HG03571 (cell line): ENCODE results near the gene ADAMTS8.
A peak's percentile ranks its signal among the peaks of the same experiment; 100 is the strongest.
"Not testable (repeated sequence)": the region's sequence is repeated elsewhere in the genome, so short reads cannot be mapped to it uniquely, and the experiment has no call there.

Source experiments
- ATAC-seq: cut with Tn5 transposase; IDR thresholded peaks from one replicate; pipeline ENCODE4 v1.9.1; 2021; ENCODE audit not compliant: unreplicated experiment

Gene ADAMTS8

DNA sequence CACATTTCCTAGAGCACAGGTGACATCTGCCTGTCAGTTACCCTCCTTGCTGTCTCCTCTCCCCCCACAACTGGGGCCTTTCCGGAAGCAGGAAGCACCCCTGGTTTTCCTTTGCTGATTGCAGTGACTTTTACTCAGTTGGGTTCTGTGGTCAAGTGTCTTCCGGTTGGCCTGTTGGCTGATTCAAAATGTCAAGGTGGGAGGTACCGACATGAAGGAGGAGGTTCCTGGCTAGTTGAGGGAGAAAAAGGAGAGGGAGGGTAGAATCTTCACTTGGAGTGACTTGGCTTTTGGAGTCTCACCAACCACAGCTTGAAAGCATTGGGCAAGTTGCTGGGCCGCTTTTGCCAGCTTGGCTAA, 10.7 kb upstream of the ADAMTS8 start:
- ATAC-seq, result no peak

DNA sequence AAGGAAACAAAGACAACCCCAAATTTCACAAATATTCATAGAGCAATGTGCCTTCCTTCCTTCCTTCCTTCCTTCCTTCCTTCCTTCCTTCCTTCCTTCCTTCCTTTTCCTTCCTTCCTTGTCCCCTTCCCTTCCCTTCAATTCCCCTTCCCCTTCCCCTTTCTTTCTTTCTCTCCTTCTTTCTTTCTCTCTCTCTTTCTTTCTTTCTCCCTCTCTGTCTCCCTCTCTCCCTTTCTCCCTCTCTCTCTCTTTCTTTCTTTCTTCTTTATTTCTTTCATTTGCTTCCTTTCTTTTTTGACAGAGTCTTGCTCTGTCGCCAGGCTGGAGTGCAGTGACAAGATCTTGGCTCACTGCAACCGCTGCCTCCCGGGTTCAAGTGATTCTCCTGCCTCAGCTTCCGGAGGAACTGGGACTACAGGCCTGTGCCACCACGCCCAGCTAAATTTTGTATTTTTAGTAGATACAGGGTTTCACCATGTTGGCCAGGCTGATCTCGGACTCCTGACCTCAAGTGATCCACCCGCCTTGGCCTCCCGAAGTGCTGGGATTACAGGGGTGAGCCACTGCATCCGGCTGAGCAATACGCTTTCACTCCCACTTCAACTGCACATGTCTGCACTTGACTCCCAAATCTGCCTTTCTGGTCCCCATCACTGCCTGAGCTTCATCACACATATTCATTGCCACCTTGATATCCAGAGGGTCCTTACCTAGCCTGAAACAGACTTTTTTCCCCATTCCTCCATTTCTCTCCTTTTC, 10.2 kb upstream of the ADAMTS8 start:
- ATAC-seq, result not testable (repeated sequence)

DNA sequence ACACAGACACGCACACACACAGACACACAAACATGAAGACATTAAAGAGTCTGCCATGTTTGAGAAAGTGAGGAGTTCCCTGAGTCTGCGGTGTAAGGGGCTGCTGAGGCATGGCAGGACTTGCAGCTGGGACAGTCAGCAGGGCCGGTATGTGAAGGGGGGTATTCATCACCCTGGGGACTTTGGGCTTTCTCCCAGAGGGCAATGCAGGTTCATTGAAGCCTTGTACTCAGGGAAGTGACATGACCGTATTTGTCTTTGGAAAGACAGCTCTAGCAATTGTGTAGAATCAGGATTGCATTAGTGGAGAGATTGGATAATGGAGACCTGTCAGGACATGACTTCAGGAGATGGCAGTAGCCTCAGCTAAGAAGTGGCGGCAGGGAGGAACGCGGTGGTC, 9.4 kb upstream of the ADAMTS8 start:
- no peak for ATAC-seq

DNA sequence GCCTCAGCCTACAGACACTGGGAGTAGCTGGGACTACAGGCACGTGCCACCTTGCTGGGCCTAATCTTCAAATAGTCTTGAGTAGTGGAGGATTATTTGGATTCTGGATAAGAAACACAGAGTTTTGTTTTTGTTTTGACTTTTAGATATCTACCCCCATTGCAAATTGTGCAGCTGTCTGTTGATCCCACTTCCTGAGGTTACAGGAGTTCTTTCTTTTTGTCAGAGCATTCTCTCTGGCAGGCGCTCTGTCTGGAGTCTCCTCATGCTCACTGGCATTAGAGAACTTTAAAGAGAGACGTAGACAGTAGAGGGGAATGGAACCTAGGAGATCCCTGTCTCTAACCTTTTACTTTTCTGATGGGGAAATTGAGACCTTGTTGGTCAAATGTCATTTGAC, 7.8 kb upstream of the ADAMTS8 start:
- ATAC-seq, result no peak

DNA sequence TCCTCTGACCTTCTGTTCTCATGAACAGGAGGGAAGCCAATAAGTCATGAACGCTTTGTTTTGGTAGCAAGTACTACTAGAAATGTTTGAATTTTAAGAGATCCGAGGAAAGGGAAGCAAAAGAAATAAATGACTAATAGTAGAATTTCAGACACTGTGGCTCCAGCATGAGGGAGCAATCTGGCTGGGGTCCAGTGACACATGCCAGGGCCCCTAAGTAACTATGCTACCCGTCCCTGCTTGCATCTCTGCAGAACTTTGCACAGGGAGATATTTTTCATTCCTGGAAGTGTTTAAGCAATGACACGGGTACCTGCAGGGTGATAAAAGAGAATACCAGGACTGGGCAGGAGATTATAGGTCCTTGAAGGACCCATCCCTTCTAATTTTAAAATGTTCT, 7.3 kb upstream of the ADAMTS8 start:
- no peak for ATAC-seq

DNA sequence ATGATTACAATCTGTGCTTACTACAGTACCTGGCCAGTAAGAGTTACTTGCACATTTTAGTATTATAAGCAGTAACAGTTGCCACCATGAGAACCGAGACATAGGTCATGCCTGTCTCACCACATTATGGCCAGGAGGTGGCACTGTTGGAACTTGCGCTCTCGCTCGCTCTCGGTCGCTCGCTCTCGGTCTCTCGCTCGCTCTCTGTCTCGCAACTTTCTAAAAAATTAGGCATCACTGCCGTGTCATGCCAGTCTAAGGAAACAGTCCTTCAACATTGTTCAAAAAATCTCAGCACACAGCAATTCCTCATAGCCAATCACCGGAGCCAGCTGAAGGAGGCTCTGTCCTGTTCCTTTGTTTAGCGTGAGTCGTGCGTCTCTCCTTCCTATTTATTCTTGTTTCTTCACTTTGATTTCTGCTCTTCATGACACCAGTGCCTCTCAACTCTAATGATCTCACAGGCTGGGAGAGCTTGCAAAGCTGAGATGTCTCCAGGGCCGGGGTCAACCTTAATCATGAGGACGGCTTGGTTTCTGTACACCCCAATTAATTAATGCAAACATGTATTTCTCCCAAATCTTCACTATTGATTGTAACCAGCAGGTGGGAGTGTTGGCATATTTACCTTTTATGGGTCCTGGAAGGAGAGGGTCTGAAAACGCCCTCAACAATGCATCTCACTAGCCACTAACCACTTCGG, 6.3 kb upstream of the ADAMTS8 start:
- ATAC-seq, result peak; percentile 83

DNA sequence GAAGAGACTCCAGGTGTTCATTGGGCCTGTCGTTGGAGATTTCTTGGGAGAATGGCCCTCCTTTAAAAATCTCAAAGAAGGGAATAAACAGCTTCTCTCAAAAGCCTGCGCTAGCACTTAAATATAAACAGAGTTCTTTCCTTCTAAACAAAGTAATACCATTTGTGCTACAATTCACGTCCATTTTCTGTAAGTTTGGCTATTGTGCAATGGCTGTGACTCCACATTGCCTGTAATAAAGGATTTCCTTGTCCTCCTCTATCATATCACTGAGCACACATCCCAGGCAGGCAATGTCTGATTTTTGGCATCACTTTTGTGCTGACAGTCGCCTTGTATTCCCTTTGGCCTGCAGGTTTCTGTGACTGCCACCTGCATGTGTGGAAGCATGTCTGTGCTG, 4.9 kb upstream of the ADAMTS8 start:
- ATAC-seq, result no peak

DNA sequence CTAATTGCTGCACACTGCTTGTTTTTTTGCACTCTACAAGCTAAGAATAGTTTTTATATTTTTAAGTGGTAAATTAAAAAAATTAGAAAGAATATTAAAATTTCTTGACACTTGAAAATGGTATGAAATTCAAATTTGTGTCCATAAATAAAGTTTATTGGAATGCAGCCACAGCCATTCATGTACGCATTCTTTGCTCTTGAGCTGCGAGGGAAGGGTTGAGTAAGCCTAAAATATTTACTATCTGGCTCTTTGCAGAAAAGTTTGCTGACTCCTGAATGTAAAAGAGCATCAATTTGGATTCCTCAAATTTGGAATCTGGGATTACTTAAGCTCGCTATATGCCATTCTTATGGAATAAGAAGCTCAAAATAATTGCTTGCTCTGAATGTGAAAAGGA, 3.4 kb upstream of the ADAMTS8 start:
- no peak for ATAC-seq

DNA sequence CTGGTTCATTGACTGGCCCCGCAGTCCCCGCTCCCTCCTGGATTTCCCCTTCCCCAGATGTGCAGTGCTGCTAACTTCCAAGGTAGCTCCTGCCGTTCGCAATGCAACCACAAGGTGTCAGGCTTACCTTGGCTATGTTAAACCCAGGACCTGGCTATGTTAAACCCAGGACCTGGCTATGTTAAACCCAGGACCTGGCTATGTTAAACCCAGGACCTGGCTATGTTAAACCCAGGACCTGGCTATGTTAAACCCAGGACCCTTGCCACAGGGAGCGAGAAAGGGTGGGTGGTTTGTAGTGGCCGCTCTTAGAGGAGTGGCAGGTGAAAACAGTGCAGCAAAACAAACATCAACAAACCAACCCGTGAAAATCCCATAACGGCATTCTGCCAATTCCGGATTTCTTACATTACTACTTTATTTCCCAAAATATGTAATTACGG, 2.9 kb upstream of the ADAMTS8 start:
- peak; percentile 58 for ATAC-seq

DNA sequence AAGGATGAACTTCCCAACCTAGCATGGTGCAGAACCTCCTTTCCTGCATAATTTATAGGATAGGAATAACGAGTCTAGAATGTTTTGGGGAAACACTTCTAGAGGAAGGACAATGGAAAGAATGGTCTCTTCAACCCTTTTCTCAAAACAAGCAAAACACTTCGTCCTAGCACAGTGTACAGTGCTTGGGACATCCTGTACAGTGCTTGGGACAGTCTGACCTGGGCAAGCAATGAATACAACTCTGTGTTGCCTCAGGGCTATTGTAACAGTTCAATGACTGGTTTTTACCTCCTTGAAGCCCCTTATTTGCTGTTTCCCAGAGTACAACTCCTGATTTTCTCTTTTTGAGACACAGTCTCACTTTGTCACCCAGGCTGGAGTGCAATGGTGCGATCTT, 1.6 kb upstream of the ADAMTS8 start:
- no peak for ATAC-seq

DNA sequence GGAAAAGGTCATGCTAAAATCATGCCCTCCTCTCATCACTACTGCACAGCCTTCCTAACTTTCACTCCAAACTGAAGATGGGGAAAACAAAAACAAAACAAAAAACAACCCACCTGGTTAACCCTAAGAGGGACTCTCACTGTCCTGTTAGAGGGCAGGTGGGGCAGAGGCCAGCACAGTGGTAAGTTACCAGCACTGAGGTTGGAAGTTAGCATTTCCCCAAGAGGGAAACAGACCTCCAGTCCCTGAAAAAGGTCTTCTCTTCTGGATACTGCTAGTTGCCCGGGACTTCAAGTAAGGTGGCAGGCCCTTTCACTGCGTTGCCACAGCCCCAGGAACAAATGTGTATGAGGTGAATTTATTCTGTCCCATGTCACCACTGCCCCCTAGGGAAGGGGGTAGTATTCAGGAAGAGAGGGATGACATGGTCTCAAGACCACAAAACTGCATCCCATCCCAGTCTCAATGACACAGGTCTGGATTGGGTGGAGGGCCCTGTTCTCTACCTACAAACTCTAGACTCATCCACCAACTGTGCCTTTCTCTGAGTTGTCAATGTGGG, 792 bp upstream of the ADAMTS8 start:
- no peak for ATAC-seq

DNA sequence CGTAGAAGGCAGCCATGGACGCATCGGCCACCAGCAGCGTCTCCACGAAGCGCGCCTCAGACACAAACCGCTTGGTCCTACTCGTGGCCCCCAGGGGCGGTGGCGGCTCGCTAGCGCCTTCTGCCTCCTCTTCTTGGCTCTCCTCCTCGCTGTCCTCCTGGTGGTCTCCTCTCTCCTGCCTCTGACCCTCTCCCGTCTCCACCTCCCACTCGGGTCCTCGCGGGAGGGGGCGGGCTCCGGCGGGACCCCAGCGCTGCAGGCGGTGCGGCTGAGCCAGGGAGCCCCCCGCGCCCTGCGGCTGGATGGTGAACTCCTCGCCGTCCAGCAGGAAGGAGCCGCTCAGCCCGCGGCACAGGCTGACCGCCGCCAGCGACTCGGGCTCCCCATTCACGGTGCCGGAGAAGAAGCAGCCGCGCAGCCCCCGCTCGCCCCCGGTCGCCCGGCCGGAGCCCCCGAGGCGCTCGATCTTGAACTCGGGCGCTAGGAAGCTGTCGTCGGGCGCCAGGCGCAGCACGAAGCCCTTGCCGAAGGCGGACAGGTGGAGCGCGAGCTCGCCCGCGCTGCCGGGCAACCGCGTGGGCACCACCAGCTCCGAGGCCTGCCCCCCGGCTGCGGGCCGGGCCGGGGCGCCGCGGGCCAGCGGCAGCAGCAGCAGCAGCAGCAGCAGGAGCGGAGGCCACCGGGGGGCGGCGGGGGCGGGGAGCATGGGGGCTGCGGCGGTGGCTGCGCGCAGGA, 661 bp downstream of the ADAMTS8 start:
- no peak for ATAC-seq

DNA sequence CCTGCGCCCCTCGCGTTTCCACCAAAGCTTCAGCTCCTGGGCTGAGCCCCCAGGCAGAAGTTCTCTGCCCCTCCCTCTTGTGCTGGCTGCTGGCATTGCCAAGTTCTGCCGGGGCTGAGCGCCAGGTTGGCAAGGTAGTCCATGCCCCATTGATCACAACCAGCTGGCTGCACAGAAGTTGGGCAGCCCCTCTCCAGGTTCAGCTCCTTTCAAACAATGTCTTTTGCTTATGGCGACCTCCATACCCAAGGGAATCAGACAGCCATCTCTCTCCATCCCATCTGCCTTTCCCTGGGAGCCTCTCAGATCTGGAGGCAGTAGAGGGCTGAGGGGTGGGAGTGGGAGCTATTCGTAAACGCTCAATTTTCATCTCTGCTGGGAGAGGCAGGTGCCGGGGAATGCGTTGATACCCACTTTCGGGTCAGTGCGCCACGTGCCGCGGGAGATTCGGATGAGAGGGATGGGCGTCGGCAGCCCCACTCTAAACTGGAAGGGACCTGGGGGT, 1.5 kb downstream of the ADAMTS8 start:
- no peak for ATAC-seq

DNA sequence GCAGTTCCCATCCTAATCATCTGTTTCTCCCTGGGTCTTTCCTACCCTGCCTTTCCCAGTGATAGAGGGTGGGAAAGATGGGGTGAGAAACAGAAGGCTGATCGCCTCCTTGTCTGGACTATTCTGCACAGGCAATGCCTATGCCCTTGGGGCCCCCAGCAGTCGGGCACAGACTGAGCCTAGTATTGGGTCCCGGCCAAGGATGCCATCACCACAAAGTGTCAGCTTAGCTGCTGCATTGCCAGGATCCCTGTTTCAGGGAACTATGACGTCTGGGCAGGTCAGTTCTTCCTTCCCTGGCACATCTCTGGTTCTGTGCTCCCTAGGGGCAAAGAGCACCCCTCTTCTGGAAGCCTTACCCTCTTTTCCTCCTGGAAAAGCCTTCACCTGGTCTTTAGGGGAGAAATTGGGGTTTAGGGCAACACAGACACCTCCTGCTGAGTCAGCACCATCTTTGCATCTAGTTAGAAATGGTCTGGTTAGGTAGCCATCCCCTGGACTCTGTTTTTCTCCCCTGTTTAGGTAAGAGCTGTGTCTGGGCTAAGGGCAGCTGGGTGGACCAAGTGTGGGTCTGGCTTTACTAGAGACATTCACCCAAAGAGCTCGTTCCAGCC, 2.1 kb downstream of the ADAMTS8 start:
- no peak for ATAC-seq

DNA sequence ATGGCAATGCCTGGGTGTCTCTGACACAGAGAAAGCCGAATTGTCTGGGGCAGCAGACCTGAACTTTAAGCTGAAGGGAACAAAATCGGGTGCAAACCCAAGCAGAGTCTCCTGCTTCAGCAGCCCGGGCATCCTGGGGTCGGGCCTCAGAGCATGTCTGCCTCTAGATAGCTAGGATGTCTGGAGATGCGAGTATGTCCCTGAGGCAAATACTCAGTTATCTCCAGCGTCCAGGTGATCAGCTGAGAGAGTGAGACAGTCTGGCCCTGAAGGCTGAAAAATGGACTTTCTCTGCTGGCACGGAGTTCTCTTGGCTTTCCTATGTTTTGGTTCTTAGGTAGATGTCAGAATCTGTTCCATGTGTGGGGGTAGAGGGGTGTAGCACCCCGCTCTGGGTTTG, 3.3 kb downstream of the ADAMTS8 start:
- no peak for ATAC-seq

DNA sequence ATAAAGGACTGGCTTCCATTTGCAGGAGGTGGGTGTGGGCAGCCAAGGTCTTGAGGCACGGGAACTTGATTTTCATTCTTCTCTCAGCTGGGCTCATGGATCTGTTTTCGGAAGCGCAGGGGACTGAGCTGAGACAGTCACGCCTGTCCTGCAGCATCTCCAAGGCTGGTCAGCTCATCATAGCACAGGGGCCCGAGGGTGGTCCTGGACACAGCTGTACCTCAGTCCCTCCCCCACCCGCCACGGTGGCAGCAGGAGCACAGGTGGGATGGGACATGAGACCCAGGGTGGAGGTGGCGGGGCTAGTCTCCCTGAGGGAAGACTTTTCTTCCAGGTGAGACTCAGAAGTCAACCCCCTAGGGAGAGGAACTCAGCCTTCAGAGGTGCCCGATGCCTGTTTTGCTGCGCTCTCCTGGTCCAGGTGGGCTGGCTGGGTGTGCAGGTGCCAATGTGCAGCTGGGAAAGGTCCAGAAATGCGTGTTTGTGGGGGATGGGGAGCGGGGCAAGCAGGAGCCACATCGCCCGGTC, 3.7 kb downstream of the ADAMTS8 start:
- ATAC-seq, result no peak

DNA sequence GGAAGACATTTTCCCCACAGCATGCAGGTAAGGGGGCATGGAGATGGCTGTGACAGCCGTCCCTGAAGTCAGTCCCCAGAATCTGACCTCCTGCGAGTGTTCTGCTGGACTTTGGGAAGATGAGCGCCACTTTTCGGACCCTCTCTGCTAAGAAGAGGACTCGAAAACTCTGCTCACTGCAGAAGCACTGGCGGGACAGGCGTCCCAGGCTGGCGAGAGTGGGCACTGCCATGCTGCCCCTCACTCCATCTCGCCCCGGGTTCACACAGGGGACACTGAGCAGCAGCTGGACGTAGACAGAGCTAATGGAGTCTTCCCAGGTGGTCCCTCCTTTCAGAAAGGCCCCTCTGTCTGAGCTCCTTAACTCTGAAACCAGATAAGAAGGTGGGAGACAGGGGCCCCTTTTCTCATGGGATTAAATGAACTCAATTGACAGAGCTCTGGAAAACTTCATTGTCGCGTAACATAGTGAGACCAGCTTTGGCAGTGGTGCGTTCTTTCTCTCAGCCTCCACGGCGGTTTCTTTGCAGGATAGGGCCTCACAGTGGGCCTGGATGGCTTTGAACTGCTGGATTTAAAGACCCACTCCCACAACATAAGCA, 4.8 kb downstream of the ADAMTS8 start:
- ATAC-seq, result no peak

DNA sequence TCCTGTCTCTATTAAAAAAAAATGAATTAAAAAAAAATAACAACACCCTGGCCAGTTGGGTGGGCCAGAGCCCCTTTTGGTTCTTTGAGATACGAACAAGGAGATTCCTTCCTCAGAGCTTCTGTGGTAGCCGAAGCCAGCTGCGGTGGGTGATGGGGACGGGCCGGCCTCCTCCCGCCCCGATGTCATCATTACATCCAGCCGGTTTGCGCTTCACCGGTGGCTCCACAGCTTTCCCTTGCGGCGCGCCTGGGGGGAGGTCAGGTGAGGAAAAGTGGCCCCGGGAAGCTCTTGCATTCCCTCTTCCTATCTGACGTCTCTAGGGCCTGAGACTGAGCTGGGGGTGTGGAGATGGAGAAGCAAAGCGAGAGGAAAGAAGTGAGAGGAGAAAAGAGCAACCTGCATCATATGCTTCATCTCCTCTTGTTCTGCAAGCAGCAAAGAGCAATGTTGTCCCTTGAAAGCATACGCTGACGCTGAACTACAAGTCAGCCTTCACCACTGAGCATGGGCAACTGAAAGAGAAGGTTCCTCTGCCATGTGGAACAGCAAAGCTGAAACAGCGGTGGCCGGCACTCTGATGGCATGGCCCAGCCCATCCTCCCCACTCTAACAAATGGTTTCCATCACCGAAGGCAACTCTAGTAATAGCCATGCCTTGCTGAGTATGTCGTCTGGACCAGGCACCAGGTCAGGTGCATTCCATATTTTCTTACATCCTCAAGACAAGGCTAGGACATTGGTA, 6.0 kb downstream of the ADAMTS8 start:
- no peak for ATAC-seq

DNA sequence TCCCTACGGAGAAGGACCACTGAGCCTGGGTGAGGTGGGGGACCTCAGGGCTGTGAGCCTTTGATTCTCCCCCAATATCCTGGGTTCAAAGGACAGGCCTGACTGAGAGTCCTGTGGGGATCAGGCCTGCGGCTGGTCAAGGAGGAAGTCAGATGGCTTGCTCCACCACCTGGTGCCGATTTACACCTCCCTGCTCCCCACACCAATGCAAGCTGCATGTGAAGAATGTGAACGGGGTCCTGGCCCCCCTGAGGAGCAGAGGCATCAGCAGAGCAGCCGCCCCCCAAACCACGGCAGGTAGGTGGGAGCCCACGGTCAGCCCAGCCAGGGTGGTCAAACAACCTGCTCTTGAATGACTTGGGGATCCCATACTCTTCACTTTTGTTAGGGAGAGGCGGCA, 6.7 kb downstream of the ADAMTS8 start:
- ATAC-seq, result no peak

DNA sequence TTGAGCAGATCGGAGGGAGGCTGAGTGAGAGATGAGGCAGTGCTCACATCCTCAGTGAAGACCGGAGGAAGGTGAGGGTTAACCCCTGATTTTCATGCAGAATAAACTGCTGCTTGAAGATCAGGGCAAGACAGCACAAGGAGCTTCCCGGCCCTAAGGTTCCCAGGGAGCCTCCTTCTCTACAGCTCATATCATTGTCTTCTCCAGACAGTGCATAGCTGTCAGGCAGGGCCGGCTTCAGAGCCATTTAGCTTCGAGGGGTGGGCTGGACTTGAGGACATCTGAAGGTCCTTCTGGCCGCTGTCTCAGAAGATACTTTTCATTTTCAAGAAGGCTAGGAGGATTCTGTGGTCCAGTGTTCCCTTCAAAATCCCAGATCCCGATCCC, 7.2 kb downstream of the ADAMTS8 start:
- no peak for ATAC-seq
